ENCODE data around the gene GTF2B. TPM values are rescaled to one million over a fixed set of nuclear protein-coding genes. Genes with fewer than 3 reads are reported as not detected.
"Not testable (repeated sequence)": the region's sequence is repeated elsewhere in the genome, so short reads cannot be mapped to it uniquely, and the experiment has no call there.

The GTF2B gene
- total RNA-seq, 1 donor from 2014 or later = 32.2 TPM

DNA sequence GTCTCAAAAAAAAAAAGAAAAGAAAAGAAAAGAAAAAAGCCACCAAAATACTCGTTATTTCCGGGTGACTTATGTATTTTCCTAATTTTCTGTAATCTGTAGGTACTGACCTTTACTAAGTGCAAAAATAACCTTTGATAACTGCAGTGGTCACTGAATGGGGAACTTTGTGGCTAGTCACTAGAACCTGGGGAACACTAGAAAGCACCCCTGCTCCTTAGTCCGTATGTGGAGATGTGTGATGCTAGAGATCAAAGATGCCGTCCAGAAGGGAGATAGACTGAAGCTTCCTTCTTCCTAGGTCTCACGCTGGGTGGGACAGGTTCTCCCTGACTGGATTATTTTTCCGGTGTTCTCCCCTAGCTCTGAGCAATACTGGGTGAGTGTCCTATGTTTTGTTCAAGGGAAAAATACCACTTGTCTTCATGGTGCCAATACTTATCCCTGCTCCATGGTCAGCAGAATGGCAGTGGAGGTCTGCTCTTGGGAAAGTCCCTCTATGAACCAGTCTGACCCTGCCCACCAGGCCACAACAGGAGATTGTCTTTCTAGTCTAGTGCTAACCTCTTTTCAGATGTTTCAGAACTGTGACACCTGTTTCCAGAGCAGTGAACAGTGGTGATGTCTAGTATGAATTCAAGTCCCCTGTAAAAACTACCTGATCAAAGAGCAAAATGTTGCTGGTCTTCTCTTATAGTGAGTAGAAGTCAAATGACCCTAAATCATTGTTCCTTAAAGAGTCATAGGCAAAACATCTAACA, 39.9 kb downstream of the GTF2B start:
- no peaks in the 10 kb centered on the region for H3K27me3 Mint-ChIP-seq
- TF ChIP-seq, protein P1, sequence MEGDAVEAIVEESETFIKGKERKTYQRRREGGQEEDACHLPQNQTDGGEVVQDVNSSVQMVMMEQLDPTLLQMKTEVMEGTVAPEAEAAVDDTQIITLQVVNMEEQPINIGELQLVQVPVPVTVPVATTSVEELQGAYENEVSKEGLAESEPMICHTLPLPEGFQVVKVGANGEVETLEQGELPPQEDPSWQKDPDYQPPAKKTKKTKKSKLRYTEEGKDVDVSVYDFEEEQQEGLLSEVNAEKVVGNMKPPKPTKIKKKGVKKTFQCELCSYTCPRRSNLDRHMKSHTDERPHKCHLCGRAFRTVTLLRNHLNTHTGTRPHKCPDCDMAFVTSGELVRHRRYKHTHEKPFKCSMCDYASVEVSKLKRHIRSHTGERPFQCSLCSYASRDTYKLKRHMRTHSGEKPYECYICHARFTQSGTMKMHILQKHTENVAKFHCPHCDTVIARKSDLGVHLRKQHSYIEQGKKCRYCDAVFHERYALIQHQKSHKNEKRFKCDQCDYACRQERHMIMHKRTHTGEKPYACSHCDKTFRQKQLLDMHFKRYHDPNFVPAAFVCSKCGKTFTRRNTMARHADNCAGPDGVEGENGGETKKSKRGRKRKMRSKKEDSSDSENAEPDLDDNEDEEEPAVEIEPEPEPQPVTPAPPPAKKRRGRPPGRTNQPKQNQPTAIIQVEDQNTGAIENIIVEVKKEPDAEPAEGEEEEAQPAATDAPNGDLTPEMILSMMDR (IDR thresholded peaks at IDR 0.05) = no peak
- DNase-seq = no peak
- H3K4me1 Mint-ChIP-seq = no peaks in the 10 kb centered on the region
- peaks cover 56% of the 10 kb centered on the region for H3K36me3 Mint-ChIP-seq (ENCODE audit: low read depth)
- no peaks in the 10 kb centered on the region for H3K9me3 Mint-ChIP-seq
- no peak overlapping the region for H3K4me3 Mint-ChIP-seq
- ChIA-PET CTCF (no interaction called here), POLR2A (no interaction called here)
- ATAC-seq (ENCODE audit: low read depth) = no peak
- intact Hi-C loops (cut with micrococcal nuclease) = no loop called here
- H3K27ac Mint-ChIP-seq = no peak overlapping the region

DNA sequence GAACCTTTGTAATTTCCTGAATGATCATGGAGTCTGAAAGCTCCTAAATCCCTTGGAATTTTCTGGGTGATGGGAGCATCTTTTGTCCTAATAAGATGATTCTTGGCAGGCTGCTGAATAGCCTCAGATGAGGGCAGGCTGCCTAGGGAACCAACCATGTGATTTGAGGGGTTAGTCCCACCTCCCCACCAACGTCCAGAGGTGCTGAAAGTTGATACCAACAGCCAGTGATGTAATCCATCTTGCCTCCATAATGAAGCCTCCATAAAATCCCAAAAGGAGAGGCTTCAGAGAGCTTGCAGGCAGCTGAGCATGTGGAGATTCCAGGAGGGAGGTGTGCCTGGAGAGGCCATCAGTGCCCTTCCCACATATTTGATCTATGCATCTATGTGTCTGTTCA, 43.7 kb downstream of the GTF2B start:
- peaks cover 27% of the 10 kb centered on the region for H3K36me3 Mint-ChIP-seq (ENCODE audit: low read depth)
- ATAC-seq (ENCODE audit: low read depth) = no peak
- ChIA-PET POLR2A (interaction anchor here (0.7 kb wide), 1 partner anchor 1124 kb away, joined by 3 read pairs; no protein-coding TSS in a partner anchor), CTCF (interaction anchor here (1.1 kb wide), 1 partner anchor 189 kb away, joined by 3 read pairs; no protein-coding TSS in a partner anchor)
- intact Hi-C loops (cut with micrococcal nuclease) = no loop called here
- TF ChIP-seq, protein P1 (IDR thresholded peaks at IDR 0.05) = no peak
- no peaks in the 10 kb centered on the region for H3K27me3 Mint-ChIP-seq
- no peaks in the 10 kb centered on the region for H3K9me3 Mint-ChIP-seq
- H3K4me3 Mint-ChIP-seq = no peak overlapping the region
- DNase-seq = no peak
- H3K4me1 Mint-ChIP-seq = no peaks in the 10 kb centered on the region
- H3K27ac Mint-ChIP-seq = no peak overlapping the region

DNA sequence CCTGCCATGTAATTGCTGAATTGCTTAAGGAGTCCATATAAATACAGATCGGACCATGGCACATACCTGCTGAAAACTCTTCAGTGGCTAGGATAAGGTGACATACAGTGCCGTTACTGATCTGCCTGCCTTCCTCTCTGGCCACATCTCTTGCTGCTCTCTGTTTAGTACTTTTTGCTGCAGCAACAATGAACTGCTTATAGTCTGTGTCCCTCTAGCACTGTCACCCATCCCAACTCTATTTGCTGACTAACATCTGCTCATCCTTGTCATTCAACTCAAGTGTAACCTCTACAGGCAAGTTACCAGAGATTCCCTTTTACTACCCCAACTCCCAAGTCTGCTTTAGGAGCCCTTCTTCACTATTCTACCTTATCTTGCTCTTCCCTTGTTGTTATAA, 65.6 kb downstream of the GTF2B start:
- DNase-seq (no peak), ATAC-seq (ENCODE audit: low read depth) (no peak)
- no peaks in the 10 kb centered on the region for H3K9me3 Mint-ChIP-seq
- intact Hi-C loops (cut with micrococcal nuclease) = no loop called here
- peaks cover 54% of the 10 kb centered on the region for H3K36me3 Mint-ChIP-seq (ENCODE audit: low read depth)
- H3K4me1 Mint-ChIP-seq = no peaks in the 10 kb centered on the region
- H3K4me3 Mint-ChIP-seq = no peak overlapping the region
- no peaks in the 10 kb centered on the region for H3K27me3 Mint-ChIP-seq
- TF ChIP-seq, protein P1 (IDR thresholded peaks at IDR 0.05) = no peak
- POLR2A ChIA-PET = no interaction called here
- CTCF ChIA-PET = no interaction called here
- H3K27ac Mint-ChIP-seq = no peak overlapping the region

DNA sequence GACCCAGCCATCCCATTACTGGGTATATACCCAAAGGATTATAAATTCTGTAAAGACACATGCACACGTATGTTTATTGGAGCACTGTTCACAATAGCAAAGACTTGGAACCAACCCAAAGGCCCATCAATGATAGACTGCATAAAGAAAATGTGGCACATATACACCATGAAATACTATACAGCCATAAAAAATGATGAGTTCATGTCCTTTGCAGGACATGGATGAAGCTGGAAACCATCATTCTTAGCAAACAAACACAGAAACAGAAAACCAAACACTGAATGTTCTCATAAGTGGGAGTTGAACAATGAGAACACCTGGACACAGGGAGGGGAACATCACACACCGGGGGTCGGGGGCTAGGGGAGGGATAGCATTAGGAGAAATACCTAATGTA, 71.7 kb downstream of the GTF2B start:
- H3K4me3 Mint-ChIP-seq; DNase-seq; POLR2A ChIA-PET; H3K27ac Mint-ChIP-seq; H3K27me3 Mint-ChIP-seq; ATAC-seq (ENCODE audit: low read depth); CTCF ChIA-PET; intact Hi-C loops (cut with micrococcal nuclease); H3K4me1 Mint-ChIP-seq; H3K9me3 Mint-ChIP-seq: not testable (repeated sequence)
- H3K36me3 Mint-ChIP-seq (ENCODE audit: low read depth) = peaks cover 50% of the 10 kb centered on the region

DNA sequence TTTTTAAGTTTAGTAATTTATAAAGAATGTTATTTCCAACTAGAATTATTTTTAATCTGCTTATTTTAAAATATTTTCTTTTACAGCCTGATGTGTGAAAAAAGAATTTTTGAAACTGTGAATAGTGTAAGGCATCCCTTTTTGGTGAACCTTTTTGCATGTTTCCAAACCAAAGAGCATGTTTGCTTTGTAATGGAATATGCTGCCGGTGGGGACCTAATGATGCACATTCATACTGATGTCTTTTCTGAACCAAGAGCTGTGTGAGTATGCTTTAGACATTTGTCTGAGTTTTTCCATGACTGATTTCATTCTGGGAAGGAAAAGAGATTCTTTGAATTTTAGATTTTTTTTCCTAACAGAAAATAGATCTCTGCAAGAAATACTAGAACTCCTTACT, 77.9 kb downstream of the GTF2B start:
- intact Hi-C loops (cut with micrococcal nuclease) = no loop called here
- ATAC-seq (ENCODE audit: low read depth) (no peak), DNase-seq (no peak)
- Mint-ChIP-seq H3K36me3 (ENCODE audit: low read depth) (peaks cover 49% of the 10 kb centered on the region), H3K4me3 (no peak overlapping the region), H3K4me1 (no peaks in the 10 kb centered on the region), H3K9me3 (no peaks in the 10 kb centered on the region), H3K27ac (no peak overlapping the region), H3K27me3 (no peaks in the 10 kb centered on the region)
- TF ChIP-seq, protein P1 (IDR thresholded peaks at IDR 0.05) = no peak
- ChIA-PET CTCF (no interaction called here), POLR2A (no interaction called here)

DNA sequence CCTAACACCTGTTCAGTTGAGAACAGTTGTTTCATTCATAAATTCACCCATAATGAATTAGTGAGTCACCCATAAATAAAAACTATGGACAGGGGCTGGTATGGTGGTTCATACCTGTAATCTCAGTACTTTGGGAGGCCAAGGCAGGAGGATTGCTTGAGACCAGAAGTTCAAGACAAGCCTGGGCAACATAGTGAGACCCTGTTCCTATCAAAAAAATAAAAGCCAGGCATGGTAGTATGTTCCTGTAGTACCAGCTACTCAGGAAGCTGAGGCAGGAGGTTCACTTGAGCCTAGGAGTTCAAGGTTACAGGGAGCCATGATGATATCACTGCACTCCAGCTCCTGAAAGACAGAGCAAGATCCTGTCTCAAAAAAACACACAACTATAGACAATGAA, 79.0 kb downstream of the GTF2B start:
- POLR2A ChIA-PET = no interaction called here
- ATAC-seq (ENCODE audit: low read depth) (no peak), DNase-seq (no peak)
- Mint-ChIP-seq H3K36me3 (ENCODE audit: low read depth) (peaks cover 39% of the 10 kb centered on the region), H3K9me3 (no peaks in the 10 kb centered on the region), H3K4me3 (no peak overlapping the region), H3K27me3 (no peaks in the 10 kb centered on the region), H3K27ac (no peak overlapping the region), H3K4me1 (no peaks in the 10 kb centered on the region)
- intact Hi-C loops (cut with micrococcal nuclease) = no loop called here
- TF ChIP-seq, protein P1 (IDR thresholded peaks at IDR 0.05) = no peak
- CTCF ChIA-PET = no interaction called here
